Glutamatergic neuron (in vitro differentiated cells): ENCODE results near the gene WFS1. TPM values are rescaled to one million over a fixed set of nuclear protein-coding genes. Genes with fewer than 3 reads are reported as not detected.

Experiments used
- DNase-seq: peaks from one replicate; pipeline ENCODE4 v3.0.0; 2022
- H3K27ac Mint-ChIP-seq: one replicate; pipeline ENCODE4 v1.8.0; 2020; ENCODE audit warnings: mild to moderate bottlenecking, mixed read lengths, inconsistent platforms; ENCODE audit not compliant: unreplicated experiment
- H3K27me3 Mint-ChIP-seq: one replicate; pipeline ENCODE4 v1.8.0; 2020; ENCODE audit warnings: mild to moderate bottlenecking, moderate library complexity, mixed read lengths, inconsistent platforms; ENCODE audit not compliant: unreplicated experiment
- H3K36me3 Mint-ChIP-seq: one replicate; pipeline ENCODE4 v1.8.0; 2020; ENCODE audit warnings: mild to moderate bottlenecking, mixed read lengths, inconsistent platforms; ENCODE audit not compliant: unreplicated experiment
- H3K4me1 Mint-ChIP-seq: one replicate; pipeline ENCODE4 v1.8.0; 2020; ENCODE audit warnings: mild to moderate bottlenecking, low read depth, mixed read lengths, inconsistent platforms; ENCODE audit not compliant: unreplicated experiment
- H3K4me3 Mint-ChIP-seq: one replicate; pipeline ENCODE4 v1.8.0; 2020; ENCODE audit warnings: mild to moderate bottlenecking, mixed read lengths, inconsistent platforms; ENCODE audit not compliant: unreplicated experiment
- H3K9me3 Mint-ChIP-seq: one replicate; pipeline ENCODE4 v1.8.0; 2020; ENCODE audit warnings: mild to moderate bottlenecking, moderate library complexity, mixed read lengths, inconsistent platforms; ENCODE audit not compliant: unreplicated experiment
- CTCF ChIP-seq: fragments of 200-600 bp; sonication (generic); IDR thresholded peaks from one replicate; pipeline ENCODE4 v1.5.0; 2021; ENCODE audit not compliant: partially characterized antibody, unreplicated experiment
- total RNA-seq: library from RNA; stranded (reverse); fragmentation: NEBNext Ultra II Directional; extraction: Animal tissue kit (Norgen Biotek cat#: 25700); gene quantifications from one replicate; pipeline ENCODE4 v1.2.1, GENCODE V29; 2021; ENCODE audit not compliant: unreplicated experiment

The WFS1 gene
- total RNA-seq, 1 donor from 2014 or later: 30.4 TPM

GRCh38 chr4:6253111-6253510 is 16.5 kb upstream of the WFS1 start:
- no peak for TF ChIP-seq CTCF
- no peaks in the 10 kb centered on the region for H3K4me1 Mint-ChIP-seq
- peaks cover 2% of the 10 kb centered on the region for H3K9me3 Mint-ChIP-seq
- no peaks in the 10 kb centered on the region for H3K36me3 Mint-ChIP-seq
- no peaks in the 10 kb centered on the region for H3K27me3 Mint-ChIP-seq
- no peak overlapping the region for H3K4me3 Mint-ChIP-seq
- no peak for DNase-seq
- no peak overlapping the region for H3K27ac Mint-ChIP-seq

DNA sequence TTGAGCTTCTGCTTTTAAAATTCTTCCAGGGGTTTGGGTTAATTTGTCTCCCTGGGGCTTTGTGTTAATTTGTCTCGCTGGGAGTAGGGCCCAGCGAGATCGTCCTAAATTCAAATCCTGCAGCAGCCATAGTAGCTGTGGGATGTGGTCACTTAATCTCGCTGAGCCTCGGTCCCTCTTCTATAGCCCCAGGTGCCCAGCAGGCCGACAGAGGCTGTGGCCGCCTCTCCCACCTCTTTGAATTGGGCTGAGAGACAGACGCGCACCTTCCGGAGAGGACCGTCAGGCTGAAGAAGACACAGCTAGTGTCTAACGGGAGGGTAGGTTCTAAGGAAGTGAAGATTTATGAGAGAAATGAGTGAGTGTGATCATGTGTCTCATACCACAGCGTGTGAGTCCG is 15.7 kb upstream of the WFS1 start:
- no peak overlapping the region for H3K4me3 Mint-ChIP-seq
- no peaks in the 10 kb centered on the region for H3K36me3 Mint-ChIP-seq
- H3K9me3 Mint-ChIP-seq: peaks cover 2% of the 10 kb centered on the region
- H3K4me1 Mint-ChIP-seq: no peaks in the 10 kb centered on the region
- no peak overlapping the region for H3K27ac Mint-ChIP-seq
- no peak for DNase-seq
- no peak for TF ChIP-seq CTCF
- no peaks in the 10 kb centered on the region for H3K27me3 Mint-ChIP-seq

GRCh38 chr4:6256141-6256540 is 13.5 kb upstream of the WFS1 start:
- TF ChIP-seq CTCF: no peak
- H3K27ac Mint-ChIP-seq: no peak overlapping the region
- no peak for DNase-seq
- no peak overlapping the region for H3K4me3 Mint-ChIP-seq
- no peaks in the 10 kb centered on the region for H3K36me3 Mint-ChIP-seq
- H3K9me3 Mint-ChIP-seq: peaks cover 4% of the 10 kb centered on the region
- H3K27me3 Mint-ChIP-seq: no peaks in the 10 kb centered on the region
- H3K4me1 Mint-ChIP-seq: peaks cover 1% of the 10 kb centered on the region

GRCh38 chr4:6257247-6258025 is 12.2 kb upstream of the WFS1 start:
- Mint-ChIP-seq H3K27ac (no peak overlapping the region), H3K36me3 (no peaks in the 10 kb centered on the region), H3K4me1 (peaks cover 1% of the 10 kb centered on the region), H3K4me3 (no peak overlapping the region), H3K9me3 (peaks cover 7% of the 10 kb centered on the region), H3K27me3 (no peaks in the 10 kb centered on the region)
- TF ChIP-seq CTCF: no peak
- DNase-seq: no peak

DNA sequence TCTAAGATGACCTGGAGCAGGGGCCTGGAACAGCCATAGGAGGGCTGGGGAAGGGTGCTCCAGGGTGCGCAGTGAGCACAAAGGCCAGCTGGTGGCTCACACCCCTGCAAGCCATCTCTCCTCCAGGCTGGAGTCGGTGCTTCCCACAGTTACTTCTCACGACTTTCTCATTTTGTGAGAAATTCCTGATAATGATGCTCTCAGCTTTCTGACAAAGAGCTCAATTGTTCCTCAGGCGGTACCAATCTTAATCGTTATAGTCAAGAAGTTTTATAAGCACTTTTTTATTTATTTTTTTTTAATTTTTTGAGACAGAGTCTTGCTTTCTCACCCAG is 11.7 kb upstream of the WFS1 start:
- Mint-ChIP-seq H3K36me3 (no peaks in the 10 kb centered on the region), H3K27ac (no peak overlapping the region), H3K27me3 (no peaks in the 10 kb centered on the region), H3K9me3 (peaks cover 7% of the 10 kb centered on the region), H3K4me1 (peaks cover 1% of the 10 kb centered on the region), H3K4me3 (no peak overlapping the region)
- DNase-seq: no peak
- TF ChIP-seq CTCF: no peak
